GM21737 (cell line): Measurements from ENCODE around the gene OMA1.
"Not testable (repeated sequence)": the region's sequence is repeated elsewhere in the genome, so short reads cannot be mapped to it uniquely, and the experiment has no call there.

ENCODE experiments used
- ATAC-seq: cut with Tn5 transposase; IDR thresholded peaks from one replicate; pipeline ENCODE4 v1.9.1; 2021; ENCODE audit warnings: mild to moderate bottlenecking, moderate library complexity; ENCODE audit not compliant: unreplicated experiment

The OMA1 gene

DNA sequence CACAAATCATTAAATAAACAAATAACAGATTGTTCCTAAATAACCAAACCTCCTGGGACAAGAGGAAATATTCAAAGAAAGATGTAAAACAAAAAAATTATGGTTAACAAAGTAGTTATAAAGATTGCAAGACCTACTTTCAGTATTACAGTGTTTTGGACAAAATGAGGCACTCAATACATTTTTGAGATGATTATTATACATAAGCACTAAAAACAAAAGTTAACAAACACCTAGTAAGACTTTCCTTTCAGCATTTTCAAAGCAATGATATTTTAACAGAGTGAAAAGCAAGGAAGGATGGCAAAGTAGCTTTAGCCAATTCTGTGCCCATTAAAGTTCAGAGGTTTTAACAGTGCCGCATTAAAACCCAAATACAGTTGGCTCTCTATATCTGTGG, 17.2 kb downstream of the OMA1 start:
- ATAC-seq, result no peak

DNA sequence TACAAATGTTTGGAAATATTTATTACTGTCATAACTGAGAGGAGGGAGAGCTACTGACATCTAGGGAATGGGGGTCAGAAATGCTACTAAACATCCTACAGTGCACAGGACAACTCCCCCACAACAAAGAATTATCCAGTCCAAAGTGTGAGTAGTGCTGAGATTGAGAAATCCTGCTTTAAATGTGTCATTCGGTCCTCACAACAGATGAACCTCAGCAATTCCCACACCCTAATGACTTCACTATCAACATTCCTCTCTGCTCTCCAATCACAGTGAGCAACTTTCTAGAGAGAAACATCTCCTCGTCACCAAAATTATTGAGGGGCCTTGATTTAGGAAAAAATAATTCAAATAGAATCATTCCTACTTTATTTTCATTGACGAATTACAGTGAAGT, 18.0 kb downstream of the OMA1 start:
- no peak for ATAC-seq

DNA sequence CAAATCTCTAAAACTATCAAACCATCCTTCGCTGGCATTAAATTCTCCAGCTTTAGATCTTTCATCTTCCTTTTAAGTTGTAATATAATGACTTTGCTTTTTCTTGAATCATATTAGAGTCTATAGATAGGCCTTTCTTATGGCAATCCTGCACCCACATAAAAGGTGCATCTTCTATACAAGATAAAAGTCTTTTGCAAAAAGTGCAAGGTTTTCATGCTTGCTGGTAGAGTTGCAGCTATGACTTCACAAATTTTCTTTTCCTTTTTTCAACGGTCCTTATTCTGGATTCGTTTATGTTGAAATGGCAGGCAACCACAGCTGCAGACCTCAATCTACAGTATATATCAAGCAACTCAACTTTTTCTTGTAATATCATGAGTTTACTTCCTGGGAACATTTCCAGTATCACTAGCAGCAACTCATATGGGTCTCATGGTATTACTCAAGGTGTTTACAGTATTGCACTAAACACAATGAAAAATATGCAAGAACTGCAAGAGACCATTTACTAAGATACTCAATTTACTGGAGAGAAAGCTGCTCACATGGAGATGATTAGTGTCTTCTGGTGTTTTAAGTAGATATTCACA, 22.1 kb downstream of the OMA1 start:
- ATAC-seq, result no peak

DNA sequence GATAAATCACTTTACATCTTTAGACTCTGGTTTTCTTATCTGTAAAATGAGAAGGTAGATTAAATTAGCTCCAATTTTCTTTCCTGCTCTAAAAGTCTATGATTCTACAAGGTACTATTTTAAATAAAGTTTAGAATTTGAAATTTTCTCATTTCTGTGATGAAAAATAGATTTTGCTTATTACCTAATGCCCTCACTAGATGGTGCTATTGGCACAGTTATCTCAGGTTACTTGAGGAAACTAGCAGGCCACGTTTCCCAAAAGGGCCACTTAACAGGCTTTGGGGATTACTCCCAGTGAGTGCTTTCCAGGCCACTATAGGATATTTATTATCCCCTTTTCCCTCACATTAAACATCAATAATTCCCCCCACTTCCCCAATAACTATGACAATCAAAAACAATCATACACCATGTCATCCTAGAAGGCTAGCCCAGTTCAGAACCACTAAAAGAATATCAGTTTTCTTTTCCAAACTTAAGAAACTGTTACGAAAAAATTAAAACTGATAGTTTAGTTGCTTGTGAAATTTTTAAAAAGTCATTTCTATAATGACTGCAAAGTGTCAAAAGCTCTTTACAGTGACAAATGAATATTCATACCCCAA, 30.6 kb downstream of the OMA1 start:
- ATAC-seq, result no peak

DNA sequence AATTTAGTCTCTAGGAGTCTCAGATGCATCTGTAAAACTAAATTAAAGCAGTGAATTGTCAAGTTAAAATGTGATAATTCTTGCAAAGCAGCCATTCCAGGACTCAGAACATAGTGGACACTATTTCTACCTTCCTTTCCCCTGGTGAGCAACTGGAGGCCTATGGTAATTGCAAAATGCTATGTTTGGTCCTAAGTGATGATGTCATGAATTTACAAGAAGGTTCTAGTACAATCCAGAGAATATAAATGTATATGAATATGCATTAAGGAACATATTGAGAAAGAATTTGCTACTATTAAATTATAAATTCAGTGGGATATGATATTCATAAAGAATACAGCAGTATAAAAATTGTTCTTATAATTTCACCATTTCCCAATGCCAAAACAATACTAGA, 32.6 kb downstream of the OMA1 start:
- ATAC-seq, result no peak

DNA sequence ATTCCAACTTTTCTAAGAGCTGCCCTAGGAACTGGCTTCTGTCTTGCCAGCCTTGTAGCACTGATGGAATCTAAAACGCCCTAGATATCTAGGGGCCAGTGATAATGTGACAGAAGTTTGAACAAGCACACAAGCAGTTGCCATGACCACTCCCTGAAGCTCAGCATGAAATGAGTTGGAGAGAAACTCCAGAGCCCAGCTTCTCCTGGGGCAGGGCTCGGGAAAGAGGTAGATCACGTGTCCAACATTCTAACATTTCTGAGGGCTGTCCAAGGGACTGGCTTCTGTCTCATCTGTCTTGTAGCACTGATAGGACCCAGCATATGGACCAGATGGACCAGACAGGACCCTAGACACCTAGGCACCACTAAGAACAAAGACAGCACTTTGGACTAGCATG, 37.9 kb downstream of the OMA1 start:
- ATAC-seq, result no peak

DNA sequence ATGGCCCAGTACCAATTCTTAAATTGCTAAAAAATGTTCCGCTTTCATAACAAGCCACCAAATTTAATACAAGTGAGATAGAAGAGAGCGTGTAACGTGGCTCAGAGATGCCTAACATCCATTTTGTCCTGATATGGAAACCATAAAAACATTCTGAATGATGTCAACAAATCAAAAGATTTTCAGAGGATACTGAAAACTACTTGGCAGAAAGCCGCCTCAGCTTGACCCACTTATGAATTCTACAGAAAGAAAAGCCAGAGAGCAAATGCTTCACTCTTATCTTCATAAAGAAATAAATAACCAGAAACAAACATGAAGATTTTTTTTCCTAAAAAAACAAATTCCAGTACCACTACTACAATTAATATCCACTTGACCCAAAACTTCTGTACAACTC, 41.2 kb downstream of the OMA1 start:
- no peak for ATAC-seq

DNA sequence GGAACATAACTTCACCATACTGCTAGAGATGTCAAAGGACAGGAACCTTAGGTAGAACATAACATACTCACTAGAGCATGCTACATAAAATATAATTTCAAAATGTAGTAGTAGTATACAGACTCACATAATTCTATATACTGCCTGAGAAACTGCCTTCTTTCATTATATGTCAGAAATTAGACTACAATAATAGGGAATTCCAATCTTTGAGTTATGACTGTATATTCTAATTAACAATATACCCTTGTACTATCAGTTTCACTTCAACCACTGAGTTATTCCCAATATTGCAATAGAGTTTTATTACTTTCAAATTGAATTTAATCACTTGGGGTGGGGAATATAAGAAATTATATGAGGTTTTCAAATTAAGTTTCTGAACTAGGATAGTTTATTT, 44.0 kb downstream of the OMA1 start:
- no peak for ATAC-seq

DNA sequence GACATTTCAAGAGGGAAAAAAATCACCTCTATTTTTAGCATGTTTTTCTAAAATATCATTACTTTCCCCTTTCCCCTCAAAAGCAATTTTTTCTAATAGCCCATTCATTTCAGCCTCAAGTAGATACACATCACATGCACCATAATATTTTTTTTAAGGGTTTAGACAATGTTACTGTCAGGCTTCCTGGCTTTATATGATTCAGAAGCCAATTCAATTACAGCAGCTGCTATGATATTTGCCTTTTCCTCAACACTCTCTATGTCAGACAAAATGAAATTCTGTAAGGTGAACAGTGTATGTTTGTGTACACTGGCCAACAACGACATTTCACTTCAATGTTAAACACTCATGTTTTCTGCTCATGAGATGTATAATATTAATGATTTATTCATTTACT, 46.5 kb downstream of the OMA1 start:
- no peak for ATAC-seq

DNA sequence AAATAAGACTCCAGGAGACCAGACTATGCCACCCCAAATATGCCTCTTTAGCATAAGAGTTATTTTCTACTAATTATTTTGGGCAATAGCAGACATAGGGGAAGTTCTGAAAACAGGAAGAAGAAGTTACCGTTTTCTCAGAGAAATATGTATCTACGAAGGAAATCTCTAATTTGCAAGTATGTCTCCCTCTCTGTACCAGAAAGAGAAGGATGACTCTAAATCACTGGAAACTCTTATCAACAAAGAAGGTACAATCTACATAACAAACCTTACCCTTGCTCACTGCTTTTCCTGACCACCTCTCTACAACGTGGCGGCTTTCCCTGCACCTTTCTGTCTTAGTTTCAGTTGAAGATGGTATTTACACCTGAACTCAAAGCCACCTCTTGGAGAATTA, 49.0 kb downstream of the OMA1 start:
- no peak for ATAC-seq

DNA sequence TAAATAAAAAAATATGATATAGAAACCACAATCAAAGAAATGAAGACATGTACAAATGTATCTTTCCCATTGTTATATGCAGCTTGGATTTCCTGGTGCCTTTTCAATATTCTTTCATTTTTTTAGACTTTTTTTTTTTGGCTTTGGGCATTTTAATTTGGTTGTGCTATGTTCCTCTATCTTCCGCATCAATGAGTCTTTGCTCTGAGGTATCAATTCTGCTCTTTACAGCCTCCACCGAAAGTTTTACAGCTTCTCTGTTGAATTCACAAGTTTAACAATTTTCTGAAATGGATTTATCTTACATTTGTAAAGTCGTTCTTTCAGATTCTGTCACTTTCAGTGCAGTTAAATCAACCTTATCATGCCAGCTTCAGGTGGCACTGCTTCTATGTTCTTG, 50.5 kb downstream of the OMA1 start:
- no peak for ATAC-seq

DNA sequence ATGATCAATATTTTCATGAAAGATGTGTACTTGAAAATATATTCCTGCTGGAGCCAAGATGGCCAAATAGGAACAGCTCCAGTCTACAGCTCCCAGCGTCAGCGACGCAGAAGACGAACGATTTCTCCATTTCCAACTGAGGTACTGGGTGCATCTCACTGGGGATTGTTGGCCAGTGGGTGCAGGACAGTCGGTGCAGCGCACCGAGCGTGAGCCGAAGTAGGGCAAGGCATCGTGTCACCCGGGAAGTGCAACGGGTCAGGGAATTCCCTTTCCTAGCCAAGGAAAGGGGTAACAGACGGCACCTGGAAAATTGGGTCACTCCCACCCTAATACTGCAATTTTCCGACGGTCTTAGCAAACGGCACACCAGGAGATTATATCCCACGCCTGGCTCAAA, 57.6 kb downstream of the OMA1 start:
- ATAC-seq, result not testable (repeated sequence)

DNA sequence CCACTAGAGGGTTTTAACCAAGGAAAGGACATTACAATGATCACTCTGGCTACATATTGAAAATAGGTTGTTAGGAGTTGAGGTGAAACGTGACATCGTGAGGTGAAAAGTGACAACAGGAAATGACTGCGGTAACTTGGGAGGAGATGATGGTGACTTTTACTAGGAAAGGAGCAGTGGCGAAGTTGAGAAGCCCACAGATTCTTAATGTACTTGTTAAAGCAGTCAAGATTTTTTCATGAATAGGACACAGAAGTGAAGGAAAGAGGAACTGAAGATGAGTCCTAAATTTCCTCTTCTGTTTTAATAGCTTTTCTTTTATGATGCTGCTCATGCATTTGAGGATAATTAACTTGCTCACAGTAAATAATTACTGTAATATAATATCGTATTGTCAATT, 59.5 kb downstream of the OMA1 start:
- no peak for ATAC-seq

DNA sequence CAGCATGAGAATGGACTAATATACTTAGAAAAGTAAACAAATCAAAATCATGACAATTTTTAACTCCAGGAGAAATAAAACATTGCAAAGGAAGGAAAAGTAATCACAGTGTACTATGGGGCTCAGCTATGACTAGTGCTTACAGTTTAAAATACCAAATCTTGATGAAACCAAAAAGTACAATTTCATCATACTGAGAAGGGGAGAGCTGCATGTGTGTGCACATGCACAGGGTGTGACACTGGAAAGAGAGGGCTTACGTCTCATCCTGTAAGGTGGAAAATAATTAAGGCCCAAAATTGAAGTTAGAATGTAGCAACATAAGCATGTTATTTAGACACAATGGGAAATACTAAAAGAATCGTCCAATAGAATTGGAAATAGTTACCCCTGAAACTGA, 64.6 kb downstream of the OMA1 start:
- no peak for ATAC-seq

DNA sequence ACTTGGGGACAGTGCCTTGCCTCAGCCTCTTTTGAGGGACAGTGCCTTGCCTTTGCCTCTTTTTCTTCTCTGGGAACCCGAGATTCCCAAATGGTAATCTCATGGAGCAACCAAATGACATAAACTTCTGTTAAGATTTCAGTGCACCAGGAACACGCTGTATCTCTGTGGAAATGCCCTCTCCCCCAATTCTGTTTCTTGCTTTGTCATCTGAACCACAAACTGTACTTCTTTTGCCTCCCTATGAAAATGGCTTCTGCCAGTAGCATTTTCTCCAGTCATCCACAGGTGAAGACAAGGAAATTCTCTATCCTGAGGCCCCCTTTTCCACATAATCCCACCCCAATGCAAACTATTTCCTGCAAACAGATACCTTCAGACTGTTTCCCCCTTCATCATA, 66.3 kb downstream of the OMA1 start:
- ATAC-seq, result no peak

DNA sequence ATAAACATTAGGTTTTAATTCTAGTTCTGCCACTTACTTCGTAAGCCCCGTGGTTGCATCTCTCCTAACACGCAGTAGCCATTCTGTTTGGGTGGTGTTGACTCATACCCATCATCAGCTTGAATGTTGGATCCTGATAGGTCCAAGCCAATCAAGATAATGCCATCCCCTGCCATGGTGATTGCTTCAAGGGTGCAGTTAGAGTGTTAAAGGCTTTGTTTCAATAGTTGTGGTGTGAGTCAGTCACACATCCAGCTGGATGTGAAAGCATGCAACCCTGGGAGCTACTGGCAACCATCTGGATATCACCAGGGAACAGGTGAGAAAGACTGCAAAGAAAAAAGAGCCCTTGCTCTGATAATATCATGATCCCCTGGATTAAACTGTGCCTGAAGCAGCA, 69.1 kb downstream of the OMA1 start:
- ATAC-seq, result no peak

DNA sequence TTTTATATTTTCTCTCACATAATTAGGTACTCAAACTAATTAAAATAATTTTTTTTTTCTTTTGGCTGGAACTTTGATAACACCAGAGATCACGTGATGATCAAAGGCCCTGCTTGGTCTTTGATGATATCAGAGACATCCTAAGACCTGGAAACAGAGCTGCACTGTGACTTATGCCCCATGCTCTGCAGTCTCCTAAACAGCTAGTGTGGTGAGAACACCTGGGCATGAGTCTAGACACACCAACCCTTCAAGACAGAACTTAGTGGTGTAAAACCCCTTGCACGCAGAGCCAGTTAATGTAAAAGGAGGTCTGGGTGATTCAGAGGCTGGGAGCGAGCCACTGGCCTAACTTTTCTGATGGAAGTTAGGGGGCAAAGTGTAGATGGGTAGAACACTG, 70.3 kb downstream of the OMA1 start:
- no peak for ATAC-seq

DNA sequence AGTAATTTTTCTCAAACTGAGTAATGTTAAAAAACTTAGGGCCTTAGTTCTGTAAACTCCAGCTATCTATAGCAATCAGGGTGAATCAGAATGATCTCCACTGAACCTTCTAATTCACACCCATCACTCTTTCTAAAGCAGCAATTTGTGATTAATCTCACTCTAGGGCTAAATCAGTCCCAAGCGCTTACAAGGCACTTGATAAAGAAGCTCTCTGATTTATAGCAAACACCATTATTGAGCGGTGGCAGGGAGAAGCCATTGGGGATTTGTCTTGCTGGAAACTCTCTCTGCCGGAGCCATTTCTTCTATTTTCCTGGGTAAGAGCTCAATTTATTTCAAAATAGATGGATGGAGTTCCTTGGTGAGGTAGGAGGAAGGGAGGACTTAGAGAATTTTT, 77.0 kb downstream of the OMA1 start:
- ATAC-seq, result no peak

DNA sequence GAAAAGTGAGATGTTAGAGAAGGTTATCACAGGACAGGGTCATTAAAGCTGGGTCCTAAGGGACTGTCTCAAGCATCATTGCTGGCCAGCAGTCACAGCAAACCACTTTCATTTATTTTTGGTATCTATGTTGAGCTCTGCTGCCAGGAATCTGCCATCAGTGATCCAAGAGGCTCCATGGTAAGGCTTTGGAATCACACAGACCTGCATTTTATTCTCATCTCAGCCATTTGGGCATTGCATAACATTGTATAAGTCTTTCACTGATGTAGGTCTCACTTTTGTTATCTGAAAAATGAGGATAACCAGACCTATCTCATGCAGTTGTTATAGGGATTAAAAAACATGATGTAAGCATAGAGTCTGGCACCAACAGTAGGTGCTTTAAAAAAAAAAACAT, 77.5 kb downstream of the OMA1 start:
- ATAC-seq, result no peak

DNA sequence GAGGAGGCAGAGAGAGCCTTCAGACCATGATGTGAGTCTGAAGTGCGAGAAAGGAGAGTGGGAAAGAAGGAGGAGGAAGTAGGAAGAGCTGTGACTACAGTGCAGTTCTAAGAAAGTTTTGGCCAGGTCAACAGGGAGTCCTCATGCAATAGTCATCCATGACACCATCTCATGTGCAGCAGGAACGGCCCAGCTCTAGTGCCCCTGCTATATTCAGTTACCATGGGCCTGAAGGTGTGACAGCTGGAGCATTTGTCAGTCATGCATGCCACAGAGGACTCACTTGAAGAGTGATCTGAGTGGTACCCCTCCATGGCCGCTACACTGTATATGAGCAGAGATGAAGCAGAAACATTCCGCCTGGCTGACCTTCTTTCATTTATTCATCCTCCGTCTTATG, 77.9 kb downstream of the OMA1 start:
- no peak for ATAC-seq

DNA sequence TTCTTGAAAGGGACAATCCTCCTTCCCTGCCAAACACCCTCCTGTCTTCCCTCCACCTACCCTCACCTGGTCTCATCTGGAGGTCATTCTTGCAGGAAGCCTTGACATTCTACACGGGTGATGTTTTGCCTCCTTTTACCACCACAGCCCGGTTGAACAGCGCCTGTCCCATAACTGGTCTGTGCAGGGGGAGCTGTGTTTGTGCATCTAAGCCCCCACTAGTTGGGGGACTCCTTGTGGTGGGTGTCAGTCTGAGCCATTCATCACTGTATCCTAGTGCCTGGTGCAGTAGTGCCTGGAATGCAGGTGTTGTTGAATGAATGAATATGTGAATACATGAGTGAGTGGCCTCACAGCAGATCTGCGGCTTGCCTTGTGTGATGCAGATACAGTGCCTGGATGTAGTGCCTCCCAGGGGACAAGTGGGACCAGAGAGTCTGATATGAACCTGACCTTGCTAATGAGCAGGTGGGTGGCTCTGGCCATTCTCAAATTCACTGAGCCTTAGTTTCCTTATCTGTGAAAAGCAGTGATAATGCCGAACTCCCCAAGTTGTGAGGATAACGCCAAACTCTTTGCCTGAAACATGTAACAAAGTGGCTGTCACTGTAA, 79.8 kb downstream of the OMA1 start:
- ATAC-seq, result no peak

DNA sequence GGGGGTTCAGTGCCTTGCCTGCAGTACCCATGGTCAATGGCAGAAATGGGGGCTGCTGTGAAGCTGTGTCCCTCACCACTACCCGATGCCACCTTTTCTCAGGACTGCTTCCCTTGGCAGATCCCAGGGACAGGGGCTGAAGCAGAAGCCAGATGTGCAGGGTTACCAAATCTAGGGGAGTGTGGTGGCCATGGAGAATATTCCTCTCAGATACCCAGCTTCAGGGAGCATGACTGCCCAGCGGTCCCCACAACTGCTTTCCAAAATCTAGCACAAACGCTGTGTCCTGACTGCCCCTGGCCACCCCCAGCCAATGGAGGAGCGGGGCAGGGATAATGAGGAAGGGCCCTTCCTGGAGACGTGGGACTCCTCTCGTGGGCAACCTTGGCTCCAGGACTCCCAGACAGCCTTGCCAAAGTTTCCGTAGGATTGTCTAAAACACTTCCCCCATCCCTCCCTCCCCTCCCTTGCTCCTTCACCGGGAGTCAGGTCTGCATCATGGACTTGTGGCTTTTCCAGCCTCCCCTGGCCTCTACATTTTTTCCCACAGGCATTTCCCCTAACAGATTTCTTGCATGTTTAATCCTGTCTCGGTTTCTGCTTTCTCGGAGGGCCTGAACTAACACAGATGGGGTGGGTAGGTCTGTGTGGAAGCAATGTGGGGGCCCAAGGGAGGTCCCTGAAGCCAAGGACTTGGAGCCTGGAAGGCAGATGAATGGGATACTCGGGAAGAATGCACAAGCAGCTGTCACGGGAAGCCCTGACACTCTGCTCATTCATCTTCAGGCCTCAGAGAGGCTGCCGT, 80.5 kb downstream of the OMA1 start:
- no peak for ATAC-seq
